Choroid plexus epithelial cell (primary cell): ENCODE results near the gene NTM.

Source experiments
- DNase-seq: peaks from one replicate; pipeline ENCODE4 v3.0.0-alpha.2; 2010; ENCODE audit warnings: low read depth
- H3K4me3 ChIP-seq: 2 replicates; pipeline ENCODE4 v1.5.1; 2011; ENCODE audit warnings: low read depth, mild to moderate bottlenecking, control low read depth, low read length, moderate library complexity
- TF ChIP-seq, protein P1 (sequence below): conservative IDR thresholded peaks from 2 replicates; pipeline ENCODE4 v1.5.1; 2011; ENCODE audit warnings: low read depth, mild to moderate bottlenecking, control low read depth, inconsistent platforms, low read length, moderate library complexity

NTM gene

DNA sequence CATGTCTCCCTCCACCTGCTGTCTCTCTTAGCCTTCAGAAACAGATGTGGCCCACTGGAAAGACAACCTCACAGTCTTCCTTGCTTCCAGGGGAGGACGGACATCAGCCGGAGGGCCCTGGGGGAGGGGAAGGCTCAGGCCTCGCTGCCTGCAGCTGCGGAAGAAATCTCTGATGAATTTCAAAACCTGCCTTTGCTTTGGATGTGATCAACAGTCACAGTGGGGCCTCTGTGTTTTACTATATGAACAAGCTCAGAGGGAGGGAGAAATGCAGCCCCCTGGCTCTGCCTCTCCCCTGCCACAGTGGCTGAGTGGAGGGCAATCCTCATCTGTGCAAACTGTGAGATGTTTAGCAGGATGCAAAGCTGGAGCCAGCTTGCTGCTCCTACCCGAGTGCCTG lies 282.8 kb downstream of the NTM start:
- DNase-seq = no peak
- H3K4me3 ChIP-seq = no peak overlapping the region
- TF ChIP-seq, protein P1, sequence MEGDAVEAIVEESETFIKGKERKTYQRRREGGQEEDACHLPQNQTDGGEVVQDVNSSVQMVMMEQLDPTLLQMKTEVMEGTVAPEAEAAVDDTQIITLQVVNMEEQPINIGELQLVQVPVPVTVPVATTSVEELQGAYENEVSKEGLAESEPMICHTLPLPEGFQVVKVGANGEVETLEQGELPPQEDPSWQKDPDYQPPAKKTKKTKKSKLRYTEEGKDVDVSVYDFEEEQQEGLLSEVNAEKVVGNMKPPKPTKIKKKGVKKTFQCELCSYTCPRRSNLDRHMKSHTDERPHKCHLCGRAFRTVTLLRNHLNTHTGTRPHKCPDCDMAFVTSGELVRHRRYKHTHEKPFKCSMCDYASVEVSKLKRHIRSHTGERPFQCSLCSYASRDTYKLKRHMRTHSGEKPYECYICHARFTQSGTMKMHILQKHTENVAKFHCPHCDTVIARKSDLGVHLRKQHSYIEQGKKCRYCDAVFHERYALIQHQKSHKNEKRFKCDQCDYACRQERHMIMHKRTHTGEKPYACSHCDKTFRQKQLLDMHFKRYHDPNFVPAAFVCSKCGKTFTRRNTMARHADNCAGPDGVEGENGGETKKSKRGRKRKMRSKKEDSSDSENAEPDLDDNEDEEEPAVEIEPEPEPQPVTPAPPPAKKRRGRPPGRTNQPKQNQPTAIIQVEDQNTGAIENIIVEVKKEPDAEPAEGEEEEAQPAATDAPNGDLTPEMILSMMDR = no peak

- no peak for DNase-seq
- no peak overlapping the region for H3K4me3 ChIP-seq
- TF ChIP-seq, protein P1 = no peak
Measured at GRCh38 chr11:131654849-131655248, 284.4 kb downstream of the NTM start.

- TF ChIP-seq, protein P1 = no peak
- H3K4me3 ChIP-seq = no peak overlapping the region
- no peak for DNase-seq
Measured at GRCh38 chr11:131656179-131656838, 285.9 kb downstream of the NTM start.

GRCh38 chr11:131656839-131657211 lies 286.4 kb downstream of the NTM start:
- DNase-seq = no peak
- H3K4me3 ChIP-seq = no peak overlapping the region
- TF ChIP-seq, protein P1 = no peak

DNA sequence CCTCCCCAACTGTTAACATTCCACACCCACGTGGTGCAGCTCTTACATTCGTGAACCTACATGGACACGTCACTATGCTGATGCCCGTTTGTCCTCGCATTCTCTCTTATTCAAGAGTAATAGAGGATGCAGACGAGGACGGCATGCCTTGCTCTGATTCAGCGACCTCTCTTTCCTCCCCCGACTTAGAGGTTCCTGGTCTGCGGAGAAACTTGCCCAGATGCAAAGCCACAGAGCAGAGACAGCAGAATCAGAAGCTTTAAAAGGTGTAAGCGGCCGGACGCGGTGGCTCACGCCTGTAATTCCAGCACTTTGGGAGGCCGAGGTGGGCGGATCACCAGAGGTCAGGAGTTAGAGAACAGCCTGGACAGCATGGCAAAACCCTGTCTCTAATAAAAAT lies 288.0 kb downstream of the NTM start:
- H3K4me3 ChIP-seq = no peak overlapping the region
- TF ChIP-seq, protein P1 = no peak
- no peak for DNase-seq

DNA sequence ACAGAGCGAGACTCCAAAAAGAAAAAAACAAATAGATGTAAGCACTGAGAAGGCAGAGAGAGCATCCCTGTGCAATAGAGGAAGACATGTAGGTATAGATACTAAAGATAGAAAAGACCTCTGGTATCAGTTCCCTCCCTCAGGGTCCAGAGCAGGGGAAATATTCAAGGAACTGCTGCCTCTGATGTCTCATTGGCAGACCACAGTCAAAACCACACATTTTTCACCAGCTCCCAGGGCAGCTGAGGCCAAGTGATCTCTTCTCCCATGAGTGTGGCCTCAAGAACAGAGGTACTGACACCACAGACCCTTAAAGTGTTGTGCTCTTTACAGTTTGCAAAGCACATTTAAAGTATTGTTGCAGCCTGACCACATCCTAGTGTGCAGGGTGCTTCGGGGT lies 288.5 kb downstream of the NTM start:
- H3K4me3 ChIP-seq = no peak overlapping the region
- TF ChIP-seq, protein P1 = no peak
- DNase-seq = no peak

GRCh38 chr11:131659931-131660330 lies 289.5 kb downstream of the NTM start:
- TF ChIP-seq, protein P1 = no peak
- H3K4me3 ChIP-seq = no peak overlapping the region
- no peak for DNase-seq
